Measurements from ENCODE around the gene TBATA.

Gene TBATA

GRCh38 chr10:70740406-70741288, 44.5 kb downstream of the TBATA start:
- no peak for DNase-seq

GRCh38 chr10:70738761-70739121, 46.4 kb downstream of the TBATA start:
- DNase-seq = no peak

GRCh38 chr10:70738006-70738760, 47.0 kb downstream of the TBATA start:
- no peak for DNase-seq

- no peak for DNase-seq
Measured at GRCh38 chr10:70737250-70737649, 47.9 kb downstream of the TBATA start.

- no peak for DNase-seq
Measured at GRCh38 chr10:70736525-70736924, 48.7 kb downstream of the TBATA start.

- no peak for DNase-seq
Measured at GRCh38 chr10:70735161-70735560, 50.0 kb downstream of the TBATA start.

- DNase-seq = no peak
Measured at GRCh38 chr10:70733051-70733450, 52.1 kb downstream of the TBATA start.

GRCh38 chr10:70732569-70732968, 52.6 kb downstream of the TBATA start:
- DNase-seq = no peak

GRCh38 chr10:70730955-70731354, 54.2 kb downstream of the TBATA start:
- no peak for DNase-seq

- no peak for DNase-seq
Measured at GRCh38 chr10:70729763-70730357, 55.3 kb downstream of the TBATA start.

- DNase-seq = no peak
Measured at GRCh38 chr10:70728328-70728727, 56.8 kb downstream of the TBATA start.

- DNase-seq = no peak
Measured at GRCh38 chr10:70726909-70727495, 58.2 kb downstream of the TBATA start.

- DNase-seq = no peak
Measured at GRCh38 chr10:70723771-70724170, 61.4 kb downstream of the TBATA start.

- no peak for DNase-seq
Measured at GRCh38 chr10:70722820-70723424, 62.3 kb downstream of the TBATA start.

Data from activated T-cell treated with anti-CD3 and anti-CD28 coated beads, Interleukin-2, amount 50 U/mL, for 1 hour (primary cell).